H1 (cell line): ENCODE results near the gene CPSF7.

Experiments
- EP300 ChIP-seq, 2 experiments: IDR thresholded peaks; 1 replicate in 1 of 2; 2 replicates in 1 of 2; pipeline ENCODE4 v1.6.1; 2011 to 2012; ENCODE audit warnings: low read depth in 2 of 2, low read length in 2 of 2, mild to moderate bottlenecking in 2 of 2, borderline replicate concordance in 1 of 2, inconsistent platforms in 1 of 2, moderate library complexity in 1 of 2
- POLR2A ChIP-seq, 2 experiments: IDR thresholded peaks; 1 replicate in 1 of 2; 2 replicates in 1 of 2; pipeline ENCODE4 v1.6.1; 2011; ENCODE audit warnings: low read depth in 2 of 2, low read length in 2 of 2, mild to moderate bottlenecking in 2 of 2; ENCODE audit errors: control extremely low read depth in 1 of 2
- RAD21 ChIP-seq, 2 experiments: IDR thresholded peaks in 1 of 2; conservative IDR thresholded peaks in 1 of 2; 2 replicates each; pipeline ENCODE4 v1.6.1; 2011; ENCODE audit warnings: low read depth in 2 of 2, low read length in 2 of 2, improper control_type of control experiment in 1 of 2, inconsistent platforms in 1 of 2, mild to moderate bottlenecking in 1 of 2, moderate library complexity in 1 of 2
- RXRA ChIP-seq: IDR thresholded peaks from 2 replicates; pipeline ENCODE4 v1.6.1; 2011; ENCODE audit warnings: low read depth, mild to moderate bottlenecking, low read length, moderate library complexity; ENCODE audit not compliant: insufficient read depth
- TF ChIP-seq, protein P1 (sequence below), 3 experiments: IDR thresholded peaks; 1 replicate in 2 of 3; 2 replicates in 1 of 3; pipeline versions ENCODE4 v1.5.1 to v1.6.1; 2011; ENCODE audit warnings: low read length in 3 of 3, mild to moderate bottlenecking in 3 of 3, inconsistent platforms in 2 of 3, low read depth in 1 of 3, moderate library complexity in 1 of 3; ENCODE audit not compliant: insufficient read depth in 1 of 3; ENCODE audit errors: control extremely low read depth in 1 of 3

DNA sequence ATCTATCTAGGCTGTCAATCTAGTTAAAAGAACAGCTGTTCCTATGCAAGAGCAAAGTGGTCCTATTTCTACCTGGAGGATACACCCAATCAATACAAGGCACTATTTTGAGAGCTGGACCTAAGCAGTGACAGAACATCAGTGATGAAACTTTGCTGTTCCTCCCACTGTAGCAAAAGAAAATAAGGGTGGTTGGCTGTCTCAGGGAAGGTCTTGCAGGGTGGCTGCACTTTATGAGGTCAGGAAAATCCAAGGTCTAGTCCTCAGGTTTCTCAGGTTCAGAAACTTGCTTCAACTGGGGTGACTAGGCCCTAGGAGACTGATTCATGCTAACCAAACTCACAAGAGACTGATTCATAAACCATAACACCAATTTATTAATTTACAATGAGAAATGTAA is 11.6 kb downstream of the CPSF7 start:
- TF ChIP-seq EP300 (IDR thresholded peaks at IDR 0.05; ENCODE audit: borderline replicate concordance in 1 of 2, low read depth in 2 of 2, low read length in 2 of 2), result no peak
- no peak for TF ChIP-seq POLR2A (IDR thresholded peaks at IDR 0.05; ENCODE audit: control extremely low read depth in 1 of 2, low read depth in 2 of 2, low read length in 2 of 2)
- TF ChIP-seq RXRA, result no peak
- TF ChIP-seq, protein P1, sequence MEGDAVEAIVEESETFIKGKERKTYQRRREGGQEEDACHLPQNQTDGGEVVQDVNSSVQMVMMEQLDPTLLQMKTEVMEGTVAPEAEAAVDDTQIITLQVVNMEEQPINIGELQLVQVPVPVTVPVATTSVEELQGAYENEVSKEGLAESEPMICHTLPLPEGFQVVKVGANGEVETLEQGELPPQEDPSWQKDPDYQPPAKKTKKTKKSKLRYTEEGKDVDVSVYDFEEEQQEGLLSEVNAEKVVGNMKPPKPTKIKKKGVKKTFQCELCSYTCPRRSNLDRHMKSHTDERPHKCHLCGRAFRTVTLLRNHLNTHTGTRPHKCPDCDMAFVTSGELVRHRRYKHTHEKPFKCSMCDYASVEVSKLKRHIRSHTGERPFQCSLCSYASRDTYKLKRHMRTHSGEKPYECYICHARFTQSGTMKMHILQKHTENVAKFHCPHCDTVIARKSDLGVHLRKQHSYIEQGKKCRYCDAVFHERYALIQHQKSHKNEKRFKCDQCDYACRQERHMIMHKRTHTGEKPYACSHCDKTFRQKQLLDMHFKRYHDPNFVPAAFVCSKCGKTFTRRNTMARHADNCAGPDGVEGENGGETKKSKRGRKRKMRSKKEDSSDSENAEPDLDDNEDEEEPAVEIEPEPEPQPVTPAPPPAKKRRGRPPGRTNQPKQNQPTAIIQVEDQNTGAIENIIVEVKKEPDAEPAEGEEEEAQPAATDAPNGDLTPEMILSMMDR (IDR thresholded peaks at IDR 0.05; ENCODE audit: control extremely low read depth in 1 of 3, insufficient read depth in 1 of 3, low read depth in 1 of 3, low read length in 3 of 3), result no peak
- no peak for TF ChIP-seq RAD21 (IDR thresholded peaks at IDR 0.05 in 1 of 2, conservative IDR thresholded peaks at IDR 0.05 in 1 of 2; ENCODE audit: low read depth in 2 of 2, low read length in 2 of 2)
